SIG-M5 (cell line): ENCODE measurements around the gene TAF6L.
"Not testable (repeated sequence)": the region's sequence is repeated elsewhere in the genome, so short reads cannot be mapped to it uniquely, and the experiment has no call there.

ENCODE experiments used
- DNase-seq: peaks from one replicate; lab custom pipeline; 2025; lab: John Stamatoyannopoulos, UW

TAF6L gene

GRCh38 chr11:62805076-62805892 is 34.1 kb downstream of the TAF6L start, which contains the start of gene NXF1:
Gene NXF1 (minus strand): TSS chr11:62805440. CDS start chr11:62805356, 84 bp downstream.
- DNase-seq: peak; percentile 33

- no peak for DNase-seq
Observed at GRCh38 chr11:62805961-62806441, 34.8 kb downstream of the TAF6L start.

GRCh38 chr11:62806611-62807121 is 35.5 kb downstream of the TAF6L start:
- DNase-seq: peak; percentile 33

GRCh38 chr11:62810748-62811147 is 39.6 kb downstream of the TAF6L start:
- no peak for DNase-seq

- DNase-seq: no peak
Observed at GRCh38 chr11:62811659-62812058, 40.5 kb downstream of the TAF6L start.

- DNase-seq: no peak
Observed at GRCh38 chr11:62816557-62816956, 45.4 kb downstream of the TAF6L start.

GRCh38 chr11:62817129-62817528 is 45.9 kb downstream of the TAF6L start:
- no peak for DNase-seq

GRCh38 chr11:62823677-62824076 is 52.5 kb downstream of the TAF6L start:
- DNase-seq: no peak

GRCh38 chr11:62828130-62828529 is 56.9 kb downstream of the TAF6L start:
- not testable (repeated sequence) for DNase-seq

GRCh38 chr11:62830904-62831519 is 59.8 kb downstream of the TAF6L start:
- no peak for DNase-seq

GRCh38 chr11:62831520-62832335 is 60.5 kb downstream of the TAF6L start, which contains the start of gene STX5:
Gene STX5 (minus strand): TSS chr11:62832051. CDS start chr11:62831243, 808 bp downstream.
- DNase-seq: peak; percentile 76

- DNase-seq: no peak
Observed at GRCh38 chr11:62832336-62833234, 61.4 kb downstream of the TAF6L start, which contains the start of gene TEX54. Gene TEX54 (minus strand): TSS chr11:62832841.

GRCh38 chr11:62835336-62835735 is 64.1 kb downstream of the TAF6L start:
- no peak for DNase-seq
